IMR-90 (cell line): Measurements from ENCODE around the gene FBXL7. TPM values are rescaled to one million over a fixed set of nuclear protein-coding genes. Genes with fewer than 3 reads are reported as not detected.

Experiments used
- ATAC-seq: fragments of 200-7000 bp; cut with Tn5 transposase; 2 replicates; pipeline ENCODE4 v1.9.1; 2020; ENCODE audit warnings: low read depth, mild to moderate bottlenecking, moderate library complexity
- BruUV-seq: library from RNA; stranded (reverse); fragments of 400-500 nt; replicated peaks from 2 replicates; lab custom pipeline; 2021; lab: Mats Ljungman, UMichigan
- CTCF ChIA-PET: fragments of 300-600 bp; formaldehyde crosslinking; extraction: SDS; loops from one replicate; lab custom pipeline; 2021; ENCODE audit warnings: antibody characterized with exemption; lab: Yijun Ruan, JAX
- POLR2A ChIA-PET: fragments of 300-600 bp; sonication (Branson Sonifier 250); formaldehyde crosslinking; loops from one replicate; lab custom pipeline; 2022; ENCODE audit warnings: antibody characterized with exemption; ENCODE audit not compliant: unreplicated experiment; lab: Charles Lee
- DNase-seq: peaks from one replicate; pipeline ENCODE4 v3.0.0; 2013
- H2AFZ ChIP-seq: replicated peaks from 2 replicates; pipeline ENCODE3; 2013; ENCODE audit warnings: low read length, mild to moderate bottlenecking; ENCODE audit not compliant: poor library complexity
- H2AK5ac ChIP-seq: 2 replicates; pipeline ENCODE4 v1.6.1; 2013; ENCODE audit warnings: low read depth, low read length, inconsistent platforms
- H2AK9ac ChIP-seq: replicated peaks from 2 replicates; pipeline ENCODE3; 2013; ENCODE audit warnings: mild to moderate bottlenecking, low read depth, low read length, moderate library complexity; ENCODE audit not compliant: poor library complexity
- H2BK120ac ChIP-seq: 2 replicates; pipeline ENCODE4 v1.6.1; 2013; ENCODE audit warnings: low read depth, low read length, inconsistent platforms
- H2BK15ac ChIP-seq: 3 replicates; pipeline ENCODE4 v1.6.1; 2013; ENCODE audit warnings: low read depth, low read length, inconsistent platforms
- H2BK20ac ChIP-seq: 2 replicates; pipeline ENCODE4 v1.6.1; 2013; ENCODE audit warnings: low read depth, mild to moderate bottlenecking, inconsistent platforms, low read length, moderate library complexity
- H2BK5ac ChIP-seq: 2 replicates; pipeline ENCODE4 v1.6.1; 2013; ENCODE audit warnings: mild to moderate bottlenecking, low read depth, low read length, inconsistent platforms; ENCODE audit not compliant: poor library complexity, severe bottlenecking
- H3K14ac ChIP-seq: replicated peaks from 2 replicates; pipeline ENCODE4 v1.6.1; 2013; ENCODE audit warnings: low read depth, low read length, inconsistent platforms
- H3K18ac ChIP-seq: 2 replicates; pipeline ENCODE4 v1.6.1; 2013; ENCODE audit warnings: low read depth, low read length, control low read depth
- H3K23ac ChIP-seq: 2 replicates; pipeline ENCODE4 v1.6.1; 2013; ENCODE audit warnings: low read depth, low read length, inconsistent platforms
- H3K27ac ChIP-seq: 2 replicates; pipeline ENCODE4 v1.5.1; 2013; ENCODE audit warnings: mild to moderate bottlenecking, control low read depth, low read length; ENCODE audit not compliant: insufficient read depth
- H3K27me3 ChIP-seq: 2 replicates; pipeline ENCODE4 v1.6.1; 2013; ENCODE audit warnings: low read length; ENCODE audit not compliant: control insufficient read depth, insufficient read depth
- H3K36me3 ChIP-seq: 2 replicates; pipeline ENCODE4 v1.6.1; 2013; ENCODE audit warnings: low read length, mixed read lengths; ENCODE audit not compliant: control insufficient read depth, insufficient read depth
- H3K4ac ChIP-seq: 2 replicates; pipeline ENCODE4 v1.6.1; 2013; ENCODE audit warnings: low read depth, low read length, inconsistent platforms
- H3K4me1 ChIP-seq: 2 replicates; pipeline ENCODE4 v1.6.1; 2013; ENCODE audit warnings: low read length, mixed read lengths; ENCODE audit not compliant: control insufficient read depth, insufficient read depth
- H3K4me2 ChIP-seq: 2 replicates; pipeline ENCODE4 v1.6.1; 2013; ENCODE audit warnings: low read depth, mild to moderate bottlenecking, control low read depth, low read length, moderate library complexity
- H3K4me3 ChIP-seq: 2 replicates; pipeline ENCODE4 v1.5.1; 2013; ENCODE audit warnings: low read depth, mild to moderate bottlenecking, control low read depth, low read length, moderate library complexity; ENCODE audit not compliant: insufficient read depth
- H3K56ac ChIP-seq: 2 replicates; pipeline ENCODE4 v1.6.1; 2013; ENCODE audit warnings: low read length, inconsistent platforms; ENCODE audit not compliant: insufficient read depth; ENCODE audit errors: extremely low read depth
- H3K79me1 ChIP-seq, 2 experiments: 2 replicates each; pipeline ENCODE4 v1.6.1; 2013; ENCODE audit warnings: low read length in 2 of 2, inconsistent platforms in 1 of 2, low read depth in 1 of 2
- H3K9ac ChIP-seq: 2 replicates; pipeline ENCODE4 v1.6.1; 2013; ENCODE audit warnings: low read depth, low read length, control low read depth
- H3K9me1 ChIP-seq: 2 replicates; pipeline ENCODE4 v1.6.1; 2013; ENCODE audit warnings: low read length, inconsistent platforms; ENCODE audit not compliant: insufficient read depth
- H3K9me3 ChIP-seq: 2 replicates; pipeline ENCODE4 v1.6.1; 2013; ENCODE audit warnings: low read length; ENCODE audit not compliant: control insufficient read depth, insufficient read depth
- H4K20me1 ChIP-seq: 2 replicates; pipeline ENCODE4 v1.6.1; 2013; ENCODE audit warnings: low read length, inconsistent platforms; ENCODE audit not compliant: insufficient read depth
- H4K5ac ChIP-seq: 2 replicates; pipeline ENCODE4 v1.6.1; 2013; ENCODE audit warnings: mild to moderate bottlenecking, low read depth, low read length, control low read depth
- H4K8ac ChIP-seq, 2 experiments: 2 replicates each; pipeline ENCODE4 v1.6.1; 2013; ENCODE audit warnings: low read depth in 2 of 2, low read length in 2 of 2, control low read depth in 1 of 2, inconsistent platforms in 1 of 2
- H4K91ac ChIP-seq: 2 replicates; pipeline ENCODE4 v1.6.1; 2013; ENCODE audit warnings: low read depth, low read length, inconsistent platforms; ENCODE audit not compliant: insufficient read depth
- dilution Hi-C: fragments of 300-500 bp; cut with HindIII; formaldehyde crosslinking; loops from one replicate; pipeline ENCODE4 v1.14.3; 2018; ENCODE audit warnings: low sequenced_read_pairs; ENCODE audit not compliant: unreplicated experiment
- in situ Hi-C: fragments of 300-500 bp; cut with MboI; formaldehyde crosslinking; loops from 3 replicates; pipeline ENCODE4 v1.14.3; 2019; ENCODE audit warnings: low sequenced_read_pairs, inconsistent platforms, mixed read lengths
- intact Hi-C: fragments of 100-400 bp; cut with micrococcal nuclease; formaldehyde crosslinking; loops from 2 replicates; pipeline ENCODE4 v1.10.0; 2022
- polyA plus RNA-seq, 3 experiments: library from polyadenylated mRNA; depleted of rRNA; stranded (reverse); fragments of >200 nt; gene quantifications; 2 replicates each; pipeline ENCODE4 v1.2.3, GENCODE V29; 2012; ENCODE audit warnings: low replicate concordance in 1 of 3
- total RNA-seq: library from RNA; depleted of rRNA; stranded (reverse); fragments of >200 nt; gene quantifications from 2 replicates; pipeline ENCODE4 v1.2.3, GENCODE V29; 2012
- TF ChIP-seq, protein P1 (sequence below): fragments of 150-350 bp; IDR thresholded peaks from 2 replicates; pipeline ENCODE4 v1.6.1; 2017; ENCODE audit warnings: mild to moderate bottlenecking, antibody characterized with exemption, low read length, low read depth

The FBXL7 gene
- total and polyA plus RNA-seq, 2 of the 4 experiments (the other 2 are of a cell fraction): 4.1 to 10.2 TPM

GRCh38 chr5:15704397-15704947 is 204.5 kb downstream of the FBXL7 start:
- Histone ChIP-seq H3K36me3 (no peaks in the 10 kb centered on the region), H3K56ac (no peak overlapping the region), H2AK9ac (no peak overlapping the region), H3K9ac (no peak overlapping the region), H3K18ac (no peak overlapping the region), H2BK5ac (no peak overlapping the region), H3K9me3 (no peaks in the 10 kb centered on the region), H3K9me1 (peaks cover 4% of the 10 kb centered on the region; the same call in 1 of the 2 replicates), H4K8ac (no peak overlapping the region), H4K91ac (no peak overlapping the region), H3K23ac (no peak overlapping the region), H4K20me1 (0 out of 2 replicates have a peak, but pooled peaks cover 3% of the 10 kb centered on the region), H3K4me3 (no peak overlapping the region), H3K14ac (no peak overlapping the region), H3K4ac (no peak overlapping the region), H2BK120ac (no peak overlapping the region), H3K79me1 (peaks cover 13 to 24% of the 10 kb centered on the region in 2 experiments; a peak in 3 of 4 replicates), H3K4me1 (peaks cover 4% of the 10 kb centered on the region; the same call in 1 of the 2 replicates), H2BK15ac (no peak overlapping the region), H3K4me2 (0 out of 2 replicates have a peak overlapping the region, but pooled peaks have one; percentile 40), H3K27me3 (no peaks in the 10 kb centered on the region), H2BK20ac (no peak overlapping the region), H2AFZ (no peak overlapping the region), H3K27ac (no peak overlapping the region), H2AK5ac (no peak overlapping the region), H4K5ac (no peak overlapping the region)
- ATAC-seq (peak; percentile 68), DNase-seq (peak; percentile 43)
- in situ Hi-C loops: no loop called here
- BruUV-seq: no TSS peak
- dilution Hi-C loops: no loop called here
- ChIA-PET CTCF (no interaction called here), POLR2A (no interaction called here)
- intact Hi-C loops: loop anchor here (5.0 kb wide), 1 partner anchor 202 kb away; the partner anchor contains the start of gene FBXL7
- TF ChIP-seq, protein P1, sequence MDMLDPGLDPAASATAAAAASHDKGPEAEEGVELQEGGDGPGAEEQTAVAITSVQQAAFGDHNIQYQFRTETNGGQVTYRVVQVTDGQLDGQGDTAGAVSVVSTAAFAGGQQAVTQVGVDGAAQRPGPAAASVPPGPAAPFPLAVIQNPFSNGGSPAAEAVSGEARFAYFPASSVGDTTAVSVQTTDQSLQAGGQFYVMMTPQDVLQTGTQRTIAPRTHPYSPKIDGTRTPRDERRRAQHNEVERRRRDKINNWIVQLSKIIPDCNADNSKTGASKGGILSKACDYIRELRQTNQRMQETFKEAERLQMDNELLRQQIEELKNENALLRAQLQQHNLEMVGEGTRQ: no peak
